Endothelial cell of umbilical vein (primary cell): ENCODE results near the gene FNDC3A. TPM values are rescaled to one million over a fixed set of nuclear protein-coding genes. Genes with fewer than 3 reads are reported as not detected.

ENCODE experiments used
- BruUV-seq: library from RNA; stranded (reverse); fragments of 400-500 nt; replicated peaks from 2 replicates; lab custom pipeline; 2021; lab: Mats Ljungman, UMichigan
- CTCF ChIA-PET: fragments of 300-600, 350-600 bp; sonication (Branson Sonifier 250); formaldehyde crosslinking; loops from one replicate; lab custom pipeline; 2021; ENCODE audit warnings: antibody characterized with exemption, inconsistent platforms; lab: Charles Lee
- POLR2A ChIA-PET: fragments of 300-600, 350-600 bp; sonication (Branson Sonifier 250); formaldehyde crosslinking; loops from one replicate; lab custom pipeline; 2021; ENCODE audit warnings: antibody characterized with exemption, inconsistent platforms; lab: Charles Lee
- DNase-seq: peaks from one replicate; pipeline ENCODE4 v3.0.0-alpha.2; 2011; ENCODE audit warnings: low read depth, low spot score
- FAIRE-seq: peaks from 2 replicates; lab custom pipeline; 2011; peaks lifted over from hg19 to GRCh38; lab: Jason Lieb, UNC
- H2AFZ ChIP-seq: 2 replicates; pipeline ENCODE4 v1.6.0; 2012; ENCODE audit warnings: low read depth, low read length, control low read depth, inconsistent platforms
- H3K27ac ChIP-seq: 2 replicates; pipeline ENCODE4 v1.5.1; 2011; ENCODE audit warnings: low read depth, mild to moderate bottlenecking, control low read depth, low read length, moderate library complexity; ENCODE audit not compliant: insufficient read depth
- H3K27me3 ChIP-seq, 2 experiments: 2 replicates each; pipeline versions ENCODE4 v1.6.0 to v1.6.1; 2011; ENCODE audit warnings: low read length in 2 of 2, mixed read lengths in 1 of 2; ENCODE audit not compliant: control insufficient read depth in 2 of 2, insufficient read depth in 2 of 2
- H3K36me3 ChIP-seq, 2 experiments: 2 replicates in 1 of 2; 3 replicates in 1 of 2; pipeline ENCODE4 v1.5.1; 2011; ENCODE audit warnings: low read length in 2 of 2, mild to moderate bottlenecking in 1 of 2, moderate library complexity in 1 of 2; ENCODE audit not compliant: control insufficient read depth in 2 of 2, insufficient read depth in 2 of 2; ENCODE audit errors: extremely low read depth in 1 of 2
- H3K4me1 ChIP-seq: 3 replicates; pipeline ENCODE4 v1.5.1; 2011; ENCODE audit warnings: mild to moderate bottlenecking, low read length; ENCODE audit not compliant: control insufficient read depth, insufficient read depth; ENCODE audit errors: extremely low read depth
- H3K4me2 ChIP-seq: 2 replicates; pipeline ENCODE4 v1.6.1; 2011; ENCODE audit warnings: low read length, control low read depth, mixed read lengths; ENCODE audit not compliant: insufficient read depth
- H3K4me3 ChIP-seq, 3 experiments: fragments of 200-600 bp in 1 of 3; sonication (generic), shearing (Covaris generic) in 1 of 3; replicated peaks in 1 of 3; 2 replicates each; pipeline ENCODE4 v1.5.1; 2011 to 2016; ENCODE audit warnings: control low read depth in 3 of 3, low read length in 3 of 3, mild to moderate bottlenecking in 2 of 3, inconsistent platforms in 1 of 3, low read depth in 1 of 3, moderate library complexity in 1 of 3; ENCODE audit not compliant: insufficient read depth in 1 of 3
- H3K79me2 ChIP-seq: 2 replicates; pipeline ENCODE4 v1.6.0; 2012; ENCODE audit warnings: low read length, inconsistent platforms; ENCODE audit not compliant: control insufficient read depth, insufficient read depth
- H3K9ac ChIP-seq: replicated peaks from 2 replicates; pipeline ENCODE3; 2011; ENCODE audit warnings: low read length, control low read depth; ENCODE audit not compliant: insufficient read depth; ENCODE audit errors: extremely low read depth
- H3K9me1 ChIP-seq: replicated peaks from 3 replicates; pipeline ENCODE4 v1.6.0; 2011; ENCODE audit warnings: mild to moderate bottlenecking, low read length; ENCODE audit not compliant: control insufficient read depth, insufficient read depth; ENCODE audit errors: extremely low read depth
- H3K9me3 ChIP-seq: replicated peaks from 2 replicates; pipeline ENCODE4 v1.5.1; 2012; ENCODE audit warnings: low read length, inconsistent platforms; ENCODE audit not compliant: control insufficient read depth, insufficient read depth
- H4K20me1 ChIP-seq: replicated peaks from 2 replicates; pipeline ENCODE3; 2011; ENCODE audit warnings: mild to moderate bottlenecking, low read length; ENCODE audit not compliant: control insufficient read depth, insufficient read depth; ENCODE audit errors: extremely low read depth
- EZH2 ChIP-seq: IDR thresholded peaks from 2 replicates; pipeline ENCODE4 v1.6.1; 2012; ENCODE audit warnings: borderline replicate concordance, low read depth, mild to moderate bottlenecking, moderate library complexity, low read length, inconsistent platforms; ENCODE audit not compliant: severe bottlenecking
- GATA2 ChIP-seq: IDR thresholded peaks from 2 replicates; pipeline ENCODE4 v1.7.0; 2011; ENCODE audit warnings: low read depth, mild to moderate bottlenecking, moderate library complexity, mixed read lengths, low read length; ENCODE audit not compliant: insufficient read length, insufficient read depth
- MAX ChIP-seq: IDR thresholded peaks from 2 replicates; pipeline ENCODE4 v1.6.1; 2011; ENCODE audit not compliant: insufficient read depth, insufficient read length
- MYC ChIP-seq: IDR thresholded peaks from one replicate; pipeline ENCODE4 v1.6.1; 2011; ENCODE audit warnings: mild to moderate bottlenecking, low read depth, low read length
- POLR2A ChIP-seq: IDR thresholded peaks from 2 replicates; pipeline ENCODE4 v1.6.1; 2012; ENCODE audit warnings: low read depth, mild to moderate bottlenecking, control low read depth, low read length
- dilution Hi-C: fragments of 300-500 bp; cut with MboI; formaldehyde crosslinking; loops from one replicate; pipeline ENCODE4 v1.15.0; 2019; ENCODE audit warnings: low sequenced_read_pairs; ENCODE audit not compliant: extremely low pct_ligation_motif_present
- intact Hi-C: fragments of 100-400 bp; cut with micrococcal nuclease; formaldehyde crosslinking; loops from one replicate; pipeline ENCODE4 v1.10.0; 2022
- polyA plus RNA-seq, 4 experiments: library from polyadenylated mRNA; depleted of rRNA in 3 of 4; stranded (reverse) in 3 of 4; unstranded in 1 of 4; fragments of >200 nt; gene quantifications; 2 replicates each; pipeline versions ENCODE4 v1.2.1 to v1.2.3, GENCODE V29; 2011 to 2012; ENCODE audit warnings: missing spikeins in 1 of 4
- total RNA-seq: library from RNA; stranded (reverse); gene quantifications from 2 replicates; pipeline ENCODE4 v1.2.3, GENCODE V29; 2021

Gene FNDC3A
- total and polyA plus RNA-seq, 2 donors (not counting 3 experiments of a cell fraction or from before 2014, with no cell fraction given): 26.3 to 50.8 TPM

- BruUV-seq: no TSS peak
- POLR2A ChIA-PET: no interaction called here
- Histone ChIP-seq H3K36me3 (no peaks in the 10 kb centered on the region), H3K9me1 (no peaks in the 10 kb centered on the region), H3K27ac (no peak overlapping the region), H4K20me1 (no peaks in the 10 kb centered on the region), H3K9me3 (no peaks in the 10 kb centered on the region), H2AFZ (peak overlapping the region; percentile 87), H3K4me1 (peaks cover 9% of the 10 kb centered on the region), H3K4me3 (no peak overlapping the region), H3K4me2 (no peak overlapping the region), H3K9ac (no peak overlapping the region), H3K79me2 (no peaks in the 10 kb centered on the region), H3K27me3 (peaks cover 73 to 85% of the 10 kb centered on the region in 2 experiments)
- peak; percentile 48 for TF ChIP-seq EZH2
- no peak for TF ChIP-seq MYC
- no peak for DNase-seq
- intact Hi-C loops: no loop called here
- dilution Hi-C loops: no loop called here
- CTCF ChIA-PET: interaction anchor here (1.0 kb wide), 1 partner anchor 224 kb away, joined by 3 read pairs; the partner anchor contains the start of genes CAB39L and SETDB2
- FAIRE-seq: no peak
These were observed 245.3 kb downstream of the FNDC3A start for GRCh38 chr13:49220856-49221589.

GRCh38 chr13:49221590-49221965 lies 245.9 kb downstream of the FNDC3A start:
- CTCF ChIA-PET: interaction anchor here (1.0 kb wide), 1 partner anchor 223 kb away, joined by 3 read pairs; the partner anchor contains the start of genes CAB39L and SETDB2
- Histone ChIP-seq H3K9me1 (no peaks in the 10 kb centered on the region), H3K4me2 (no peak overlapping the region), H3K4me1 (peaks cover 9% of the 10 kb centered on the region), H3K27ac (no peak overlapping the region), H3K9ac (no peak overlapping the region), H3K27me3 (peaks cover 75 to 86% of the 10 kb centered on the region in 2 experiments), H4K20me1 (no peaks in the 10 kb centered on the region), H2AFZ (no peak overlapping the region), H3K9me3 (no peaks in the 10 kb centered on the region), H3K4me3 (no peak overlapping the region), H3K36me3 (no peaks in the 10 kb centered on the region), H3K79me2 (no peaks in the 10 kb centered on the region)
- DNase-seq (no peak), FAIRE-seq (no peak)
- no TSS peak for BruUV-seq
- dilution Hi-C loops (no loop called here), intact Hi-C loops (no loop called here)
- TF ChIP-seq MYC (no peak), MAX (no peak), GATA2 (no peak), POLR2A (no peak)
- POLR2A ChIA-PET: no interaction called here
